ENCODE measurements around the gene PCDH1.

DNA sequence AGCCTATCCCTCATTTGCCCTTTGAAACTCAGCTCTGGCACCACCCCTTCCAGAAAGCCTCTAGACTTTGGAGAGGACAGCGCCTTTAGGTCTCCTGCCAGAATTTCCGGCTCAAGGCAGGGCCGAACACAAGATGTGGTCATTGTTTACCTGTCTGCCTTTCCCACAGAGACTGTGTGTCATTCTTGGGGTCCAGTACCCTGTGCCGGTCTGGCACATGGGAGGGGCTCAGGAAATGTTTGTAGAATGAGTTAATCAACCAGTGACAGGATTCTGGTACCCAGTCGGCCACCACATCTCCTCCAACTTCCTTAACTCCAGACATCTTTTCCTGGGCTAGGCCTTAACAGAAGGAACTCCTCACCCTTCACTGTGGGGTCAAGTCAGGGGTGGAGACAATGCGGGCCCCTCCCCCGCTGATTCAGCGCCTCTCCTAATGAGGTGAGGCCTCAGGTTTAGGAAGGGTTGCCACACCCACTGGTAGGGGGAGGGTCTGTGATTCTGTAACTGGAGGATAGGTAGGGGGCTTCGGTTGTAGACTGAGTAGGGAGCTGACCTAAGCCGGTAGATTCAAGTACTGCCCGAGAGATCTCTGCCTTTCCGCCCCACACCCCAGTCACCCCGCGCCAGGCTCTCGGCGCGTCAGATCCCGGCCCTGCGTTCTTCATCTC lies 29.3 kb downstream of the PCDH1 start:
- TF ChIP-seq, protein P1, sequence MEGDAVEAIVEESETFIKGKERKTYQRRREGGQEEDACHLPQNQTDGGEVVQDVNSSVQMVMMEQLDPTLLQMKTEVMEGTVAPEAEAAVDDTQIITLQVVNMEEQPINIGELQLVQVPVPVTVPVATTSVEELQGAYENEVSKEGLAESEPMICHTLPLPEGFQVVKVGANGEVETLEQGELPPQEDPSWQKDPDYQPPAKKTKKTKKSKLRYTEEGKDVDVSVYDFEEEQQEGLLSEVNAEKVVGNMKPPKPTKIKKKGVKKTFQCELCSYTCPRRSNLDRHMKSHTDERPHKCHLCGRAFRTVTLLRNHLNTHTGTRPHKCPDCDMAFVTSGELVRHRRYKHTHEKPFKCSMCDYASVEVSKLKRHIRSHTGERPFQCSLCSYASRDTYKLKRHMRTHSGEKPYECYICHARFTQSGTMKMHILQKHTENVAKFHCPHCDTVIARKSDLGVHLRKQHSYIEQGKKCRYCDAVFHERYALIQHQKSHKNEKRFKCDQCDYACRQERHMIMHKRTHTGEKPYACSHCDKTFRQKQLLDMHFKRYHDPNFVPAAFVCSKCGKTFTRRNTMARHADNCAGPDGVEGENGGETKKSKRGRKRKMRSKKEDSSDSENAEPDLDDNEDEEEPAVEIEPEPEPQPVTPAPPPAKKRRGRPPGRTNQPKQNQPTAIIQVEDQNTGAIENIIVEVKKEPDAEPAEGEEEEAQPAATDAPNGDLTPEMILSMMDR (IDR thresholded peaks at IDR 0.05; ENCODE audit: low read depth, low read length), result no peak
- TF ChIP-seq, protein P2, sequence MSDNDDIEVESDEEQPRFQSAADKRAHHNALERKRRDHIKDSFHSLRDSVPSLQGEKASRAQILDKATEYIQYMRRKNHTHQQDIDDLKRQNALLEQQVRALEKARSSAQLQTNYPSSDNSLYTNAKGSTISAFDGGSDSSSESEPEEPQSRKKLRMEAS (IDR thresholded peaks at IDR 0.05; ENCODE audit: low read depth, low read length), result no peak
